Inflammatory macrophage treated with lipopolysaccharide for 4 hours (primary cell): ENCODE results near the gene OSER1.
"Not testable (repeated sequence)": the region's sequence is repeated elsewhere in the genome, so short reads cannot be mapped to it uniquely, and the experiment has no call there.

ENCODE experiments used
- DNase-seq: peaks from one replicate; pipeline ENCODE4 v3.0.0-alpha.2; 2020

OSER1 gene

GRCh38 chr20:44210406-44211176 lies at the start of gene OSER1:
Gene OSER1 (minus strand): TSS chr20:44210771. CDS start chr20:44206957, 3,814 bp downstream.
- peak; percentile 98 for DNase-seq

GRCh38 chr20:44258226-44258890 lies 47.8 kb upstream of the OSER1 start:
- no peak for DNase-seq

- no peak for DNase-seq
These were observed 46.4 kb upstream of the OSER1 start for GRCh38 chr20:44256961-44257360.

- no peak for DNase-seq
These were observed 45.4 kb upstream of the OSER1 start for GRCh38 chr20:44255942-44256341.

- no peak for DNase-seq
These were observed 43.5 kb upstream of the OSER1 start for GRCh38 chr20:44254073-44254472.

GRCh38 chr20:44253528-44253927 lies 43.0 kb upstream of the OSER1 start:
- no peak for DNase-seq

- DNase-seq, result no peak
These were observed 40.7 kb upstream of the OSER1 start for GRCh38 chr20:44251284-44251683.

GRCh38 chr20:44248410-44248759 lies 37.8 kb upstream of the OSER1 start:
- DNase-seq, result no peak

GRCh38 chr20:44247586-44248409 lies 37.2 kb upstream of the OSER1 start:
- DNase-seq, result no peak

GRCh38 chr20:44247131-44247571 lies 36.6 kb upstream of the OSER1 start, which contains the start of gene GDAP1L1:
Gene GDAP1L1 (plus strand): TSS chr20:44247308. CDS start chr20:44247335, 27 bp downstream.
- DNase-seq, result no peak

- no peak for DNase-seq
These were observed 35.4 kb upstream of the OSER1 start for GRCh38 chr20:44245977-44246376.

GRCh38 chr20:44241796-44242195 lies 31.2 kb upstream of the OSER1 start:
- no peak for DNase-seq

- not testable (repeated sequence) for DNase-seq
These were observed 26.3 kb upstream of the OSER1 start for GRCh38 chr20:44236840-44237239.

GRCh38 chr20:44235702-44236101 lies 25.1 kb upstream of the OSER1 start:
- DNase-seq, result no peak

- no peak for DNase-seq
These were observed 24.2 kb upstream of the OSER1 start for GRCh38 chr20:44234566-44235317.

GRCh38 chr20:44233436-44234016 lies 23.0 kb upstream of the OSER1 start:
- DNase-seq, result no peak

GRCh38 chr20:44232469-44232856 lies 21.9 kb upstream of the OSER1 start:
- DNase-seq, result not testable (repeated sequence)

- no peak for DNase-seq
These were observed 21.3 kb upstream of the OSER1 start for GRCh38 chr20:44231713-44232468.

GRCh38 chr20:44231193-44231592 lies 20.6 kb upstream of the OSER1 start:
- DNase-seq, result no peak

GRCh38 chr20:44228465-44229258 lies 18.1 kb upstream of the OSER1 start:
- no peak for DNase-seq

GRCh38 chr20:44224637-44225036 lies 14.1 kb upstream of the OSER1 start:
- DNase-seq, result no peak
